ENCODE results near the gene SND1. TPM values are rescaled to one million over a fixed set of nuclear protein-coding genes. Genes with fewer than 3 reads are reported as not detected.

Gene SND1
- total and polyA plus RNA-seq, 2 of the 4 experiments (the other 2 are of a cell fraction): 154 to 294 TPM

DNA sequence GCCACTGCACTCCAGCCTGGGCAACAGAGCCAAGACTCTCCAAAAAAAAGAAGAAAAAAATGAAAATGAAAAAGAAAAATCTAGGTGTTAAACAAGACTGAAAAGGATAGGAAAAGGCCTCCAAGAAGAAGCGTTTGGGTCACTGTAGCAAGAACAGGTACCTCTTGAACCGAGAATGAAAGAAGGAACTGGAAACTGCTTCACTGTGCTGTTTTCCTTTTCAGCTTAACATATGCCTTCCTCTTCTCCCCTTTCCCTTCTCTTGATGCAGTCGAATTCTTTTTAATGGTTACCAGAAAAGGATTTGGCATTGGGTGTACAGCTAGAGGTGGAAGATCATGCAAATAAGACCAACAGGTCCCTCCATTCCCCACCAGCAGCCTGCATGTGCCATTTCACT is 351.2 kb downstream of the SND1 start:
- Histone ChIP-seq H3K4me3 (ENCODE audit: insufficient read depth, low read depth, low read length) (no peak overlapping the region), H3K27me3 (ENCODE audit: control insufficient read depth, insufficient read depth, low read length) (no peaks in the 10 kb centered on the region), H3K9ac (ENCODE audit: low read depth, low read length) (no peak overlapping the region), H3K23ac (ENCODE audit: low read depth, low read length) (no peak overlapping the region), H2AK9ac (replicated peaks; ENCODE audit: low read depth, low read length, poor library complexity) (no peak overlapping the region), H4K91ac (ENCODE audit: insufficient read depth, low read depth, low read length) (no peak overlapping the region), H3K18ac (ENCODE audit: low read depth, low read length) (no peak overlapping the region), H3K9me3 (ENCODE audit: control insufficient read depth, insufficient read depth, low read length) (no peaks in the 10 kb centered on the region), H3K14ac (replicated peaks; ENCODE audit: low read depth, low read length) (no peak overlapping the region), H2BK120ac (ENCODE audit: low read depth, low read length) (no peak overlapping the region), H3K4me1 (ENCODE audit: control insufficient read depth, insufficient read depth, low read length) (no peaks in the 10 kb centered on the region), H4K20me1 (ENCODE audit: insufficient read depth, low read length) (peaks cover 24% of the 10 kb centered on the region), H2BK15ac (ENCODE audit: low read depth, low read length) (no peak overlapping the region), H2AFZ (replicated peaks; ENCODE audit: low read length, poor library complexity) (no peak overlapping the region), H3K79me1 (ENCODE audit: low read depth in 1 of 2, low read length in 2 of 2) (peaks cover 40 to 84% of the 10 kb centered on the region in 2 experiments; a peak in 3 of 4 replicates), H3K27ac (ENCODE audit: insufficient read depth, low read length) (no peak overlapping the region), H2BK20ac (ENCODE audit: low read depth, low read length) (no peak overlapping the region), H3K56ac (ENCODE audit: extremely low read depth, insufficient read depth, low read length) (no peak overlapping the region), H3K9me1 (ENCODE audit: insufficient read depth, low read length) (peaks cover 31% of the 10 kb centered on the region), H4K5ac (ENCODE audit: low read depth, low read length) (no peak overlapping the region), H2AK5ac (ENCODE audit: low read depth, low read length) (no peak overlapping the region), H3K4ac (ENCODE audit: low read depth, low read length) (no peak overlapping the region), H3K36me3 (ENCODE audit: control insufficient read depth, insufficient read depth, low read length) (peaks cover 8% of the 10 kb centered on the region), H4K8ac (ENCODE audit: low read depth in 2 of 2, low read length in 2 of 2) (no peak overlapping the region), H3K4me2 (ENCODE audit: low read depth, low read length) (no peak overlapping the region), H2BK5ac (ENCODE audit: low read depth, low read length, poor library complexity, severe bottlenecking) (no peak overlapping the region)
- intact Hi-C loops (cut with micrococcal nuclease): no loop called here
- DNase-seq: no peak
- ATAC-seq (ENCODE audit: low read depth): no peak
- in situ Hi-C loops (cut with MboI; ENCODE audit: low sequenced_read_pairs): no loop called here
- ChIA-PET POLR2A (ENCODE audit: unreplicated experiment) (no interaction called here), CTCF (no interaction called here)
- no peak for TF ChIP-seq CHD1 (IDR thresholded peaks at IDR 0.05; ENCODE audit: low read depth, low read length)
- TF ChIP-seq, protein P1, sequence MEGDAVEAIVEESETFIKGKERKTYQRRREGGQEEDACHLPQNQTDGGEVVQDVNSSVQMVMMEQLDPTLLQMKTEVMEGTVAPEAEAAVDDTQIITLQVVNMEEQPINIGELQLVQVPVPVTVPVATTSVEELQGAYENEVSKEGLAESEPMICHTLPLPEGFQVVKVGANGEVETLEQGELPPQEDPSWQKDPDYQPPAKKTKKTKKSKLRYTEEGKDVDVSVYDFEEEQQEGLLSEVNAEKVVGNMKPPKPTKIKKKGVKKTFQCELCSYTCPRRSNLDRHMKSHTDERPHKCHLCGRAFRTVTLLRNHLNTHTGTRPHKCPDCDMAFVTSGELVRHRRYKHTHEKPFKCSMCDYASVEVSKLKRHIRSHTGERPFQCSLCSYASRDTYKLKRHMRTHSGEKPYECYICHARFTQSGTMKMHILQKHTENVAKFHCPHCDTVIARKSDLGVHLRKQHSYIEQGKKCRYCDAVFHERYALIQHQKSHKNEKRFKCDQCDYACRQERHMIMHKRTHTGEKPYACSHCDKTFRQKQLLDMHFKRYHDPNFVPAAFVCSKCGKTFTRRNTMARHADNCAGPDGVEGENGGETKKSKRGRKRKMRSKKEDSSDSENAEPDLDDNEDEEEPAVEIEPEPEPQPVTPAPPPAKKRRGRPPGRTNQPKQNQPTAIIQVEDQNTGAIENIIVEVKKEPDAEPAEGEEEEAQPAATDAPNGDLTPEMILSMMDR (conservative IDR thresholded peaks at IDR 0.05; ENCODE audit: low read depth, low read length): no peak
- TF ChIP-seq USF2 (IDR thresholded peaks at IDR 0.05; ENCODE audit: low read depth, low read length): no peak
- TF ChIP-seq NFE2L2 (IDR thresholded peaks at IDR 0.05; ENCODE audit: low read depth, low read length): no peak
- no peak for TF ChIP-seq MXI1 (IDR thresholded peaks at IDR 0.05; ENCODE audit: borderline replicate concordance, low read depth, low read length)
- no peak for TF ChIP-seq BHLHE40 (IDR thresholded peaks at IDR 0.05; ENCODE audit: low read depth, low read length)
- TF ChIP-seq RCOR1 (IDR thresholded peaks at IDR 0.05; ENCODE audit: insufficient replicate concordance, low read length): no peak
- no peak for TF ChIP-seq MAFK (IDR thresholded peaks at IDR 0.05; ENCODE audit: low read depth, low read length)
- no peak for TF ChIP-seq ELK1 (IDR thresholded peaks at IDR 0.05; ENCODE audit: borderline replicate concordance, low read depth, low read length)
- no peak for TF ChIP-seq MAZ (IDR thresholded peaks at IDR 0.05; ENCODE audit: borderline replicate concordance, low read depth, low read length)
- no peak for TF ChIP-seq FOS (IDR thresholded peaks at IDR 0.05; ENCODE audit: low read depth, low read length)
- TF ChIP-seq RFX5 (IDR thresholded peaks at IDR 0.05; ENCODE audit: low read depth, low read length): no peak
- no peak for TF ChIP-seq CEBPB (IDR thresholded peaks at IDR 0.05; ENCODE audit: low read depth, low read length)
- WGBS, 2 experiments (ENCODE audit: extremely low coverage in 2 of 2, insufficient read length in 1 of 2): no CpG with 5 or more reads among the region's 3 CpGs
- dilution Hi-C loops (cut with HindIII; ENCODE audit: low sequenced_read_pairs, unreplicated experiment): no loop called here
- no TSS peak for BruUV-seq (replicated peaks)
